CD4-positive, alpha-beta T cell treated with Interferon alpha-2 for 1 hour (primary cell): ENCODE results near the gene GFPT2.
"Not testable (repeated sequence)": the region's sequence is repeated elsewhere in the genome, so short reads cannot be mapped to it uniquely, and the experiment has no call there.

Experiments used
- DNase-seq, 2 donors: peaks; one replicate each; pipeline ENCODE4 v3.0.0-alpha.2; 2020 to 2022

Gene GFPT2

GRCh38 chr5:180303226-180304015 is 49.7 kb downstream of the GFPT2 start:
- no peak for DNase-seq

DNA sequence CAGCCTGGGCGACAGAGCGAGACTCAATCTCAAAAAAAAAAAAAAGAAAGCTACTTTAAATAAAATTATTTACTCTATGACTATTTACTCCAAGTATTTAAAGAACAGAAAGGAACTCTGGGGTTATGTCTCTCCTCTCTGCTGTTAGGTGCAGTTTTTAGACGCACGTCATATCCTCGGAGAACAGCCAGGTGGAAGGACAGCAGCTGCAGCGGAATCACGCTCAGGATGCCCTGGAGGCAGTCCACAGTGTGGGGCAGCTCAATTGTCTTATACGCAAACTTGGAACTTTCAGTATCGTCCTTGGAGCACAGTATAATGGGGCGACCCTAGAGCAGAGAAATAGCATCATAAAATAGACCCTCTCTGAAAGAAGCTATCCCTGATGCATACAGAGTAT is 50.9 kb downstream of the GFPT2 start:
- no peak for DNase-seq

DNA sequence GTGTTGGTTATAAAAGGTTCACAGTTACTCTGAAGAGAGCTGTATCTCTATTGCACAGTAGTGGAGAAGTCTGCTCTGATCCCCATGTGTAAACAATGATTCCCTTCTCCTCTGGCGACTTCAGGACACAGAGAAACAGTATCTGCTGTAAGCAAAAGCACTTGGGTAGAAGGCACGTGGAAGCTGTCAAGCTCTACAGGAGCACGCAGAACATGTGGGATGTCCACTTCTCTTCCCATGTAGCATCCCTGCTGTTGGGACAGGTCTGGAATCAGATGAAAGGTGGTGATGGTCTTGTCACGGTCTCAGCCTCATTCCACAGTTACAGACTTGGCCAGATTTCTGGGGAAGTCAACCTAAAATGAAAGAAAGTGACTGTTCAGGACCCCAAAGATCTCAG is 51.9 kb downstream of the GFPT2 start:
- DNase-seq = no peak

DNA sequence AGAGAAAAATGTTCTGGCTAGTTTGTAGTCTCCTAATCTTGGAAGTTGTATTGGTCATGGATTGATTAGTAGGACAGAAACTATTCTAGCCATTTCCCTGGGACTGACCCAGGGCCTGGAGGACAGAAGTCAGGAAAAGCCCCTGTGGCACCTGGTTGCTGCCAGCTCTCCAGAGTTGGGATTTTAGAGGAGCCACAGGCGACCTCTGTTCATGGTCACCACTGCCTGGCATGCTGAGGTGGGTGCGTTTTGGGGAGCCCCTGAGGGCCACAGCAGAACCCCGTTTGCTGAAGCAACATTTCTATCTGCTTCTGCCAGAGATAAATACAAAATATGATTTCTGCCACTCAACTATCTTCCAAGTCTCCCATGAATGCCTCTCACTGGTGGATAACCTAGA is 53.6 kb downstream of the GFPT2 start:
- no peak for DNase-seq

- DNase-seq = not testable (repeated sequence)
Observed at GRCh38 chr5:180299014-180299413, 54.1 kb downstream of the GFPT2 start.

DNA sequence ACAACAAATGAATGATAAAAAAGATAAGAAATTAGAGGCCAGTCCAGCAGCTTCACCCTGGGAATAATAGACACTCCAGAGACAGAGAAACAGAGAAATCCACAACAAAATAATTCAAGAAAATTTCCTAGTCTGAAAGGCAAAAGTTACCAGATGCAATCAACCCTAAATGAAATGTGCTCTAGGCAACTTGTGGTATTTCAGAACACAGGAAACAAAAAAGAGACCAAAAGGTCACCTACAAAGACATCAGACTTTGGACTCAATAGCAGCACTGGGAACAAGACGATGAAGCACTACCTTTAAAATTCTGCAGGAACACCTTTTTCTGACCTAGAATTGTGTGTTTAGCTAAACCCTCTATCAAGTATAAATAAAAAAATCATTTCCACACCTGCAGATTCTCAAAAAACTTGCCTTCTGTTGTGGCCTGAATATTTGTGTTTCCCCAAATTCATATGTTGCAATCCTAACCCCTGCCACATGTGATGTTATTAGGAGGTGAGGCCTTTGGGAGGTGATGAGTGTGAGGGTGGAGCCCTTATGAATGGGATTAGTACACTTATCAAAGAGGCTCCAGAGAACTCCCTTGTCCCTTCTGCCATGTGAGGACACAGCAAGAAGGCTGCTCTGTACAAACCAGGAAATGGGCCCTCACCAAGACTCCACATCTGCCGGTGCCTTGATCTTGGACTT is 55.4 kb downstream of the GFPT2 start:
- no peak for DNase-seq

GRCh38 chr5:180296771-180297170 is 56.4 kb downstream of the GFPT2 start:
- peak in 1 of 2 donors; percentile 19 for DNase-seq

- no peak for DNase-seq
Observed at GRCh38 chr5:180294913-180295555, 58.1 kb downstream of the GFPT2 start.

DNA sequence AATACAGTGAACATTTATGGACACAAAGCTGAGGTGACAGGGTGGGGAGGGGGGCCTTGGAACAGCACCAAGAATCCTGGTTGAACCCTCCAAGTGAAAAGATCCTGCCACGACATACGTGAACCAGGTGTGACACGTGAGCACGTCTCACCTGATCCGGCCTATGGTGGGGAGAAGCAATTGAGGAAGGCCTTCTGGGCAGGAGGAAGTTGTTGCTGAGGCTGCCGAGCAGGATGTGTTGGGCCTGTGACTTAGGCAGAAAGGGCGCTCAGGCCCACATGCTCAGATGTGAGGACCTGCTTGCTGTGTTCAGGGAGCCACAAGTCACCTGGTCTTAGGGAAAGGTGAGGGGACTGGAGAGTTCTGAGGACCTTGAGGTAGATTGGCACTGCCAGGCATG is 58.7 kb downstream of the GFPT2 start:
- peak in 1 of 2 donors; percentile 13 for DNase-seq

GRCh38 chr5:180291943-180292831 is 60.9 kb downstream of the GFPT2 start, which contains the start of gene MAPK9:
Gene MAPK9, minus strand, starts transcription at chr5:180292083. Its CDS starts 11,522 bp downstream, at chr5:180280561.
- DNase-seq = peak; percentile 81 to 89

GRCh38 chr5:180291234-180291940 is 61.7 kb downstream of the GFPT2 start:
- DNase-seq = no peak

DNA sequence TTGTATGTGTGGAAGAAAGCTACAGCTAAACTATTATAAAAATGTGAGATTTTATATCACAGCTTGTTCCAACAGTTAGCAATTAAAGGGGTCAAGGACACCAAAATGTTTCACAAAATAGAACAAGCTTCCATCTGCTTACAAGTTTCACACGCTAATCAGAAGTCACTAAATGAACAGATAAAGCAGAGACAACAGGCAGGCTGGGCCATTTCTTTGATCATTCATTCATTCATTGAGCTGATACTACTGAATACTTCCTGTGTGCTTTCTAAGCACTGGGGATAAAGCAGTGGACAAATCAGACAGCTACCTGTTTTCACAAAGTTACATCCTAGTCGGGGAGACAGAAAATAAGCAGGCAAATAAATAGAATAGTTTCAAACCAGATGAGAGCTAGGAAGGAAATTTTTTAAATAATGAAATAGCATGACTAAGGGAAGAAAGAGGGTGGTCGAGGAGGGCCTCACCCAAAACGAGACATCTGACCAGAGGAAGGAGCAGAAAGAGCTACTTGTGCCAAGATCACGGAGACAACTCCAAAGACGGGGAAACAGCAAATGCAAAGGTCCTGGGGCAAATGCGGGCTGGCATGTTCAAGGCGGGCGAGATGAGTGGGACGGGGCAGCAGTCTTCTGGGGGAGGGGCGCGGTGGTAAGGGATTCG is 62.4 kb downstream of the GFPT2 start:
- DNase-seq = no peak

GRCh38 chr5:180289966-180290365 is 63.2 kb downstream of the GFPT2 start:
- no peak for DNase-seq

- DNase-seq = no peak
Observed at GRCh38 chr5:180289433-180289832, 63.7 kb downstream of the GFPT2 start.

GRCh38 chr5:180287868-180288267 is 65.3 kb downstream of the GFPT2 start:
- no peak for DNase-seq

- DNase-seq = no peak
Observed at GRCh38 chr5:180287404-180287803, 65.7 kb downstream of the GFPT2 start.

GRCh38 chr5:180284149-180284548 is 69.0 kb downstream of the GFPT2 start:
- DNase-seq = no peak

DNA sequence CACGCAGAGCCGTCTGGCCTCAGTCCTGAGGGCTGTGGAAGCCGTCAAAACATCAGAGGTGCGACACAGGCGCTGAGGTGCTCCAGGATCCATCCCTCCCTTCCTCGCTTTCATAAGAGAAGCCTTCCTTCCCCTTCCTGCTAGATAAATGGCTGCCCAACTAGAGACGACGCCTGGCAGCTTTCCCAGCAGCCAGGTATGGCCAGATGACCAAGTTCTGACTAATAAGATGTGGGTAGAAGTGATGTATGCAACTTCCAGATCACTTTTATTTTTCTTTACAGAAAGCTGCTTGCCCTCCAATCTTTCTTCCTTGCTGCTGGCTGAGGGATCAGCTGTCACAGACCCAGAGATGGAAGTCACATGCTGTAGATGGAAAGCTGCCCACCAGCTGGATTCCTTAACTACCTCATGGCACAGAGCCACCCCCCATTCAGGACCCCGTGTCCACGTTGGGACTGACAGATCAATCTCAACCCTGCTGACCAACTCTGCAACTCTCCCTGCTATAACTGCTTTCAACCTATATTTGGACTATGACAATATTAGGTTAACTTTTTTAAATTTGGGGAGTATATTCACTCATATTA is 70.0 kb downstream of the GFPT2 start:
- no peak for DNase-seq

GRCh38 chr5:180282281-180282680 is 70.9 kb downstream of the GFPT2 start:
- no peak for DNase-seq

DNA sequence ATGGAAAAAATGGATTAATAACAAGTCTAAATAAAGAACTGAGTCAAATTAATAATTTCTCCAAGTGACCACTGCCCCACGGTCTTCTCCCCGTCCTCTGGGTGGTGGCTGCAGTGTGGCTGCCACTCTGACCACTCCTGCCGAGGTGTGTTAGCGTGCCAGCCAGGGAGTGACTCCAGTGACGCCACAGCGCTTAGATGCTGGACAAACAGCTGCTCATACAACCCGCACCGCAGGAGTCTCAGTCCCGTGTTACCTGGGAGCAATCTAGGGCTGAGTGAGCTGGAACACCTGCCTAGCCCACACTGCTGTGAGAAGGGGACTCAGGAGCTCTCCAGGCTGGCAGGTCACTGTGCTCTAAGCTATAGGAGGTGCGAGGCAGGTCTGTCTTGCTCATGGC is 71.4 kb downstream of the GFPT2 start:
- no peak for DNase-seq

- DNase-seq = no peak
Observed at GRCh38 chr5:180274695-180275094, 78.4 kb downstream of the GFPT2 start.
